Right renal pelvis (tissue), 4 donors: ENCODE data around the gene MRPS9. TPM values are rescaled to one million over a fixed set of nuclear protein-coding genes. Genes with fewer than 3 reads are reported as not detected.

Experiments used
- DNase-seq, 4 donors: peaks; one replicate each; pipeline ENCODE4 v3.0.0-alpha.2; 2013; ENCODE audit warnings: low read depth in 4 of 4, low spot score in 3 of 4, missing footprints in 1 of 4
- polyA plus RNA-seq, 4 donors: library from polyadenylated mRNA; unstranded; fragments of 120-200 nt; gene quantifications; one replicate each; pipeline ENCODE4 v1.2.1, GENCODE V29; 2013; ENCODE audit not compliant: insufficient read length in 4 of 4

Gene MRPS9
- polyA plus RNA-seq, 4 donors = 52.5 to 62.5 (median 57.8) TPM

- DNase-seq = no peak
Measured at GRCh38 chr2:105117565-105117964, 79.7 kb downstream of the MRPS9 start.

DNA sequence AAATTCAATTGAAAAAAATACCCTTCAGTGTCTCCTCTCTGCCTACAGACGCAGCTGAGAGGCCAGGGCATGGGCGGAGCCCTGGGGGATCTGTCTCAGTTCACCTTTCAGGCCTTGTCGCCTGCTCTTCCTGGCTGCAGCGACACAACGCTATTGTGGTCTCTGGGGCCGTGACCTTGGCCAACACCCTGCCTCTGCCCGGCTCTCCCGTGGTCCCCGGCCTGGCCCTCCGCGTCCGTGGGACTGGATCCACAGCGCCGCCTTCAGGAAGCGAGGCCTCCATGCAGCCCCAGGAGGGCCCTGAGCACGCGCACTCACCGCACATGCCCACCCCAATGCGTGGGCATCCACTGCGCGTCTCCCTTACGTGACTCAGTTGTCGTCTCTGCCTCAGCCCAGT is 81.1 kb downstream of the MRPS9 start:
- DNase-seq = no peak

DNA sequence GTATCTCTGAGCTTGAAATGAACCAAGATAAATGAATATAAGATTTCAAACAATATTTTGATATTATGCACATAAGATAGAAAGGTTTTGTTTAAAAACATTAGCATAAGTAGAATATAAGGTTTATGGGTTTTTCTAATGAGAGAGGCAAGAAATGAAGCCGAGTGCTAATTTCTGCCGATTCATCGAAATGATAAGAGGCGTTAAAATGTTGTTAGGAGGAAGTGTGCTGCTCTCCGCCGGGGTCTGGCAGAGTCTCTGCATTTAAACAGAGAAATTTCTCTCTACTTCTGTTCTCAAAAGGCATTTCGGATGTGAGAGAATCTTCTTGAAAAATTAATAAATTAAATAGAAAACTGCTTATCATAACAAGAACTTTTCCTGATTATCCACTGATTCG is 83.6 kb downstream of the MRPS9 start:
- no peak for DNase-seq

GRCh38 chr2:105125428-105125827 is 87.6 kb downstream of the MRPS9 start:
- DNase-seq = no peak

GRCh38 chr2:105125920-105126319 is 88.1 kb downstream of the MRPS9 start:
- DNase-seq = no peak

GRCh38 chr2:105126336-105126735 is 88.5 kb downstream of the MRPS9 start:
- no peak for DNase-seq

DNA sequence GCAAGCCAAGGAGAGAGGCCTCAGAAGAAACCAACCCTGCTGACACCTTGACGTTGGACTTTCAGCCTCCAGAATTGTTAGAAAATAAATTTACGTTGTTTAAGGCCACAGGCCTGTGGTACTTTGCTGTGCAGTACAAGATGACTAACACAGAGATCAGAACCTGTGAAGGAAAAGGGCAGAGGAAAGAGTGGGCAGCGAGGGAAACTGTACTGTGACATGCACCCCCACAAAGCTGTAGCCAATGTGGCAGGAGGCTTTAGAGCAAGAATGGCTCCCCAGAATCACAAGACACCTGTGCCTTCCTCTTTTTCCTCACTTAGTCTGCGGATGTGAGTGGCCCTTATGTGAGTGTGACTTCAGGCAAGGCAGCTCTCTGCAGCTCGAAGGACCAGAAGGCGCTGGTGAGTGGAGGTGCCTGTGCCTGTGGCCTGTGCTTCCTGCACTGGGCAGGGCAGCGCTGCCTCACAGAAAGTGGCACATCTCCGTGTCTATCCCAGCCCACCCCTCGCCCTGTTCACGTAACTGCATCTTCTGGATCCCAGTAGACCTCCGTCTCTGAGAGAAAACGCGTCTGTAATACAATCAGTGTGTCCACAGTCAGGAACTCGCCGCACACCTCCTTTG is 89.5 kb downstream of the MRPS9 start:
- no peak for DNase-seq

DNA sequence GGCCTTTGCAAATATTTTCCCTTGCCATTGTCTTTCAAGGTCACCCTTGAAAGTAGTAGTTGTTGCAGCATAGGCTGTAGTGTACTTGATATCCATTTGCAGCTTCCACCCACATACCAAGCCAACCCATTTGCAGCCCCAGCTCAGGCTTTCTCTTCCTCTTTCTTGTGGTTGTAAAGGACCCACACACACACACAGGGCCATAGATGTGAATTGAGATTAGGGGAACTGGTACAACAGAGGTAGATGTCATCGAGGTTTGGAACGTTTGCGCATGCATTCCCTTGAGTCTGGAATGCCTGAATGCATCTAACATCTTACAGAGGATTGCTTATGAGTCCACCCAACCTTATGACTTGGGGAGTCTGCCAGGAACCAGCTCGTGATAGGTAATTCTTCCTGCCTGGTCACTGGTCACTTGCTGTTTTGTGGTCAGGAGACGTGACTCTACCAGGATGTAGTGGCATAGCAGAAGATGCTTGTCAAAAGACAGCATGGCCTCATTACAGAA is 91.9 kb downstream of the MRPS9 start:
- no peak for DNase-seq

DNA sequence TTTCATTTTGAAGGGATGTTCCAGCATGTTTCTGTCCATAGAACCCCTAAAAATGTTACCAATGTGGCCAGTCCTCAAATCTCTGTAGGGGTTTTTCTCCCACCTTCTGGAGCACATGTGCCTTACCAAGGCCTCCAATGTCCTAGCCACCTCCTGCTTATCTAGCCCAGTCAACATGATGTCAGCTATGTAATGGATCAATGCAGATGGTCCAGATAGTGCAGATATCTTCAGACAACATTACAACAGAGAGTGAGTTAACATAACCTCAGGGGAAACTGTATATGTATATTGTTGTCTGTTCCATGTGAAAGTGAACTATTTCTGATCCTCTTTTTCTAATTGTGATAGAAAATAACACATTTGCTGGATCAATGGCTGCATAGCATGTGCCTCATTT is 92.7 kb downstream of the MRPS9 start:
- no peak for DNase-seq

DNA sequence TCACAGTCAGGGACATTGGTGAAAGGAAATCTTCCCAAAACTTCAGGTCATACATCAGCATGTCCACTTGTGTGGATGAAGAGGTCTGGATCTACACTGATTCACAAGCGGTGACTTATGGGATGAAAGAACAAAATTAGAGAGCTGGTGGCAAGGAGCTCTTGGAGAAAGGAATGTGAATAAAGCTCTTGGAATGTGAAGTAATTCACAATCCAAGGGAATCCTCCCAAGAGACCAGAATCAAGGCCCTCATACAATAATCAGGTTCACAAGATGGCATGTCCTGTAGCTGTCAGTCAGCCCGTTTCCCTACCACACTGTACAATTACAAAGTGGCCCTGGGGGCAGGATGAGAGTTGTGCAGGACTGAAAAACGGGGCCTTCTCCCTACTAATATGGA is 96.2 kb downstream of the MRPS9 start:
- DNase-seq = no peak

- no peak for DNase-seq
Measured at GRCh38 chr2:105135436-105135835, 97.6 kb downstream of the MRPS9 start.

DNA sequence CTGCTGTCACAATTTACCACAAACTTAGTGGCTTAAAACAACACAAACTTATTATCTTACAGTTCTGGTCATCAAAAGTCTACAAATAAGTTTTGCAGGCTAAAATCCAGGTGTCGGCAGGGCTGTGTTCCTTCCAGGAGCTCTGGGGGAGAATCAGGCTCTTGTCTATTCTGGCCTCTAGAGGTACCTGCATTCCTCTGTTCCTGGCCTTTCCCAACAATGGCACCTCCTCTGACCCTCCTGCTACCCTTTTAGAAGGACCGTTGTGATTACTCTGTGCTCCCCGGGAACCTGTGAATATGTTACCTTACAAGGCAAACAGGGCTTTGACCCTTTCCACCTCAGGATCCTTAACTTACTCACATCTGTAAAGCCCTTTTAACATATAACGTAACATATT is 98.5 kb downstream of the MRPS9 start:
- no peak for DNase-seq

DNA sequence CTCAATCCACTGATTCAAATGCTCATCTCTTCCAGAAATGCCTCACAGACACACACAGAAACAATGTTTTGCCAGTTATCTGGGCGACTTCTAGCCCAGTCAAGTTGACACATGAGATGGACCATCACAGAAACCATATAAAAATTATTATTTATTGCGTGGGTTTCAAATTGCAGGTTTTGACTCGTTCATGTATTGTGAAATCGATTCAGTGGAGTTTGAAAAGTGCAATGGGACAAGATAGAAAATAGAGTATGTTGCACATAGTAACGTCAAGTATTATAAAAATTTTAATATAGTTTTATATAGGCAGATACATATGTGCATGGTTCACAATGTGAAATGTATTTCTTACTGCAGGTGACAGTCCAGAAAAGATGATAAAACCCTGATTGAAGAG is 100.8 kb downstream of the MRPS9 start:
- no peak for DNase-seq

GRCh38 chr2:105139556-105140239 is 101.8 kb downstream of the MRPS9 start:
- DNase-seq = no peak

- DNase-seq = peak in 1 of 4 donors; percentile 8
Measured at GRCh38 chr2:105140240-105140568, 102.3 kb downstream of the MRPS9 start.

GRCh38 chr2:105141099-105141614 is 103.3 kb downstream of the MRPS9 start:
- no peak for DNase-seq

- DNase-seq = no peak
Measured at GRCh38 chr2:105142239-105142638, 104.4 kb downstream of the MRPS9 start.

DNA sequence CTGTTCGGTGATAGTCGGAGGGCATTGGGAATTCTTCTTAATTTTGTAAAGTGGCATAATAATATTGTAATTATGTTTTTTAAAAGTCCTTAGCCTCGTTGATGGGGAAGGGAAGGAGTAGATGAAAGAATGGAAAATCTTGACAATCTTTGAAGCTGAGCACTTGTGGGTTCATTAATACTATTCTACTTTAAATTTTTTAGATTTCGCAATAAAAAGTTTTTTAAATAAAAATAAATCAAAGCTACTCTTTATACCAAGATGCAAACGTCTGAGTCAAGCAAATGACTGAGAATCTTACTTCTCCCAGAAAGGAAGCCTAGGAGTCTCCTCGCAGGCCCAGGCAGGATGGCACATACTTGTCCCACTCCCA is 105.2 kb downstream of the MRPS9 start:
- DNase-seq = no peak

- DNase-seq = peak in 2 of 4 donors; percentile 20 to 32
Measured at GRCh38 chr2:105143467-105144151, 105.7 kb downstream of the MRPS9 start.

- no peak for DNase-seq
Measured at GRCh38 chr2:105144152-105144940, 106.5 kb downstream of the MRPS9 start.

GRCh38 chr2:105144941-105145300 is 107.1 kb downstream of the MRPS9 start:
- DNase-seq = no peak
